ENCODE results near the gene TBK1. TPM values are rescaled to one million over a fixed set of nuclear protein-coding genes. Genes with fewer than 3 reads are reported as not detected.

The TBK1 gene
- total RNA-seq, 4 donors from 2014 or later = 22.6 to 38.4 (median 32.1) TPM

DNA sequence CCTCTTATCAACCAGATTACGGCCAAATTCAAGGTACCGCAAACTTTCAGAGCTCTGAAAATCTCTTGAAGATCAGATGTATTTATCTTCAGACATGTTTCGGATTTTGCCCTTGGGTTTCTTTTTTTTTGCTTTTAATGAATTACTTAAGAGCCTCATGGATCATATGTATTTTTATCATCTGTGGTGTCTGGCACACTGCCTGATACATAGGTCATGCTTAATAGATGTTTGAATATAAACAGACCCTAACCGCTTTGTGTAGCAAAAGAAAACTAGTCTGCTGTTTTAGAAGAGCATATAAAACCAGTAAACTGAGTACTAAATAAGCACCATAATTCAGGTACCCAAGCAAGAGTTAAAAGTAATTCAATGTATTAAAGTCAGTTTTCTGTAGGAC lies 20.1 kb upstream of the TBK1 start:
- H3K9me3 ChIP-seq = no peaks in the 10 kb centered on the region
- H3K4me1 ChIP-seq = no peaks in the 10 kb centered on the region
- no peaks in the 10 kb centered on the region for H3K27me3 ChIP-seq
- ATAC-seq = no peak
- TF ChIP-seq POLR2A (IDR thresholded peaks at IDR 0.05) (no peak), POLR2AphosphoS5 (IDR thresholded peaks at IDR 0.05) (no peak), CTCF (IDR thresholded peaks at IDR 0.05) (no peak), EP300 (IDR thresholded peaks at IDR 0.05) (no peak)
- peaks cover 5 to 100% of the 10 kb centered on the region in 2 donors for H3K36me3 ChIP-seq
- H3K27ac ChIP-seq = no peak overlapping the region
- WGBS, 2 donors (ENCODE audit: low coverage in 1 of 2) = 84 to 95% methylated on average over 4 of the region's 4 CpGs
- no peak overlapping the region for H3K4me3 ChIP-seq

- Histone ChIP-seq H3K4me1 (no peaks in the 10 kb centered on the region), H3K36me3 (peaks cover 5 to 100% of the 10 kb centered on the region in 2 donors), H3K27ac (no peak overlapping the region), H3K9me3 (no peaks in the 10 kb centered on the region), H3K4me3 (no peak overlapping the region), H3K27me3 (no peaks in the 10 kb centered on the region)
- 87 to 100% methylated on average over 2 to 5 of the region's 5 CpGs for WGBS, 2 donors (ENCODE audit: low coverage in 1 of 2)
- TF ChIP-seq CTCF (IDR thresholded peaks at IDR 0.05) = no peak
- TF ChIP-seq POLR2AphosphoS5 (IDR thresholded peaks at IDR 0.05) = no peak
- TF ChIP-seq POLR2A (IDR thresholded peaks at IDR 0.05) = no peak
- TF ChIP-seq EP300 (IDR thresholded peaks at IDR 0.05) = no peak
- ATAC-seq = no peak
Observed at GRCh38 chr12:64433915-64434314, 18.0 kb upstream of the TBK1 start.

DNA sequence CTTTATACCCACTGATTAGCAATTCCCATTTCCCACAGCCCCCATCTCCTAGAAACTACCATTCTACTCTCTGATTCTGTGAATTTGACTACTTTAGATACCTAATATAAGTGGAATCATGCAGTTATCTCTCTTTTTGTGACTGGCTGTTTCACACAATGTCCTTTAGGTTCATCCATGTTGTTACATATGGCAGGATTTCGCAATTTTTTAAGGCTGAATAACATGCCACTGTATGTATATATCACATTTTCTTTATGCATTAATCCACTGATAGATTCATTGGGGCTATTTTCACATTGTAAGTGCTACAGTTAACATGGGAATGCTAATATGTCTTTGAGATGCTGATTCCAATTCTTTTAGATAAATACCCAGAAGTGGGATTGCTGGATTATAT lies 11.8 kb upstream of the TBK1 start:
- Histone ChIP-seq H3K27ac (no peak overlapping the region), H3K36me3 (peaks cover 0 to 91% of the 10 kb centered on the region in 2 donors), H3K9me3 (no peaks in the 10 kb centered on the region), H3K27me3 (no peaks in the 10 kb centered on the region), H3K4me1 (no peaks in the 10 kb centered on the region), H3K4me3 (no peak overlapping the region)
- TF ChIP-seq POLR2AphosphoS5 (IDR thresholded peaks at IDR 0.05) = no peak
- no peak for TF ChIP-seq CTCF (IDR thresholded peaks at IDR 0.05)
- TF ChIP-seq EP300 (IDR thresholded peaks at IDR 0.05) = no peak
- no peak for TF ChIP-seq POLR2A (IDR thresholded peaks at IDR 0.05)
- WGBS, 2 donors (ENCODE audit: low coverage in 1 of 2) = 96 to 100% methylated on average over 1 of the region's 1 CpG
- no peak for ATAC-seq

DNA sequence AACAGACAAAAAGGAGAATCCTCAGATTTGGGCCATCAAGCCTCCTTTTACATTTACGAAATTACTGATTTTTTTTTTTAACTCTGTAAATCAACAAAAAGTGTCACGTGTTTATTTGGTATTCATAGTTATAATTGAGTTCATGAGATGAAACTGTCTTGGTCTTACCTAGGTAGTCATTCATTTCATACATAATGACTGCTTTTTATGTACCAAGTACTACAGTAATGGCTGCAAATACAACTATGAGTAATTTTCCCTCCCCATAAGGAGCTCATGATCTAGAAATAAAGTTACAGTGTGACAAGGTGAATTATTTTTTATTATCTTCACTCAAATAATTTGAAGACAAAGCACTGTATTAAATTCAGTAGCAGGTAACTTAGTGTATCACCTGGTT lies 6.4 kb upstream of the TBK1 start:
- no peak overlapping the region for H3K4me3 ChIP-seq
- H3K9me3 ChIP-seq = no peaks in the 10 kb centered on the region
- no peaks in the 10 kb centered on the region for H3K27me3 ChIP-seq
- peaks cover 0 to under 1% (median 0%) of the 10 kb centered on the region in 3 donors for H3K4me1 ChIP-seq
- peaks cover 0 to 68% of the 10 kb centered on the region in 2 donors for H3K36me3 ChIP-seq
- 85 to 96% methylated on average over 2 of the region's 2 CpGs for WGBS, 2 donors (ENCODE audit: low coverage in 1 of 2)
- H3K27ac ChIP-seq = no peak overlapping the region
- no peak for ATAC-seq
- TF ChIP-seq EP300 (IDR thresholded peaks at IDR 0.05) (no peak), CTCF (IDR thresholded peaks at IDR 0.05) (no peak), POLR2AphosphoS5 (IDR thresholded peaks at IDR 0.05) (no peak)

- no peak for TF ChIP-seq POLR2A (IDR thresholded peaks at IDR 0.05)
- TF ChIP-seq CTCF (IDR thresholded peaks at IDR 0.05) = no peak
- no peak for TF ChIP-seq POLR2AphosphoS5 (IDR thresholded peaks at IDR 0.05)
- no peak for TF ChIP-seq EP300 (IDR thresholded peaks at IDR 0.05)
- Histone ChIP-seq H3K9me3 (no peaks in the 10 kb centered on the region), H3K36me3 (peaks cover 0 to 60% of the 10 kb centered on the region in 2 donors), H3K4me3 (no peak overlapping the region), H3K27me3 (no peaks in the 10 kb centered on the region), H3K4me1 (peaks cover 0 to 9% (median 3%) of the 10 kb centered on the region in 3 donors), H3K27ac (no peak overlapping the region)
- ATAC-seq = no peak
- WGBS, 2 donors (ENCODE audit: low coverage in 1 of 2) = 73 to 83% methylated on average over 1 of the region's 1 CpG
Observed at GRCh38 chr12:64446295-64446694, 5.6 kb upstream of the TBK1 start.
